Keratinocyte (primary cell): ENCODE results near the gene A4GNT. TPM values are rescaled to one million over a fixed set of nuclear protein-coding genes. Genes with fewer than 3 reads are reported as not detected.

Experiments
- DNase-seq: peaks from one replicate; pipeline ENCODE4 v3.0.0-alpha.2; 2011; ENCODE audit warnings: low read depth, missing footprints, low spot score
- FAIRE-seq: peaks from 2 replicates; lab custom pipeline; 2011; peaks lifted over from hg19 to GRCh38; lab: Jason Lieb, UNC
- H2AFZ ChIP-seq: 2 replicates; pipeline ENCODE4 v1.6.0; 2012; ENCODE audit warnings: low read length, control low read depth, inconsistent platforms; ENCODE audit not compliant: control insufficient read depth
- H3K27ac ChIP-seq: 2 replicates; pipeline ENCODE4 v1.5.1; 2011; ENCODE audit warnings: low read length; ENCODE audit not compliant: control insufficient read depth, insufficient read depth
- H3K27me3 ChIP-seq: 3 replicates; pipeline ENCODE4 v1.6.0; 2011; ENCODE audit warnings: low read length; ENCODE audit not compliant: control insufficient read depth, insufficient read depth; ENCODE audit errors: extremely low read depth
- H3K36me3 ChIP-seq, 2 experiments: 2 replicates in 1 of 2; 3 replicates in 1 of 2; pipeline ENCODE4 v1.5.1; 2011; ENCODE audit warnings: low read length in 2 of 2, mild to moderate bottlenecking in 1 of 2; ENCODE audit not compliant: control insufficient read depth in 2 of 2, insufficient read depth in 2 of 2; ENCODE audit errors: extremely low read depth in 1 of 2
- H3K4me1 ChIP-seq: 3 replicates; pipeline ENCODE4 v1.5.1; 2011; ENCODE audit warnings: low read length; ENCODE audit not compliant: control insufficient read depth, insufficient read depth; ENCODE audit errors: extremely low read depth
- H3K4me2 ChIP-seq: 3 replicates; pipeline ENCODE4 v1.6.0; 2011; ENCODE audit warnings: low read depth, low read length; ENCODE audit not compliant: control insufficient read depth, insufficient read depth; ENCODE audit errors: extremely low read depth
- H3K4me3 ChIP-seq, 3 experiments: fragments of 200-600 bp in 1 of 3; sonication (generic) in 1 of 3; 2 replicates in 2 of 3; 3 replicates in 1 of 3; pipeline ENCODE4 v1.5.1; 2011 to 2016; ENCODE audit warnings: low read length in 3 of 3, mild to moderate bottlenecking in 3 of 3, control low read depth in 2 of 3, inconsistent platforms in 1 of 3, low read depth in 1 of 3, mixed read lengths in 1 of 3, mixed run types in 1 of 3, moderate library complexity in 1 of 3; ENCODE audit not compliant: control insufficient read depth in 2 of 3, insufficient read depth in 2 of 3; ENCODE audit errors: extremely low read depth in 1 of 3
- H3K79me2 ChIP-seq: 2 replicates; pipeline ENCODE4 v1.6.0; 2012; ENCODE audit warnings: low read length; ENCODE audit not compliant: control insufficient read depth, insufficient read depth
- H3K9ac ChIP-seq: 3 replicates; pipeline ENCODE4 v1.6.0; 2011; ENCODE audit warnings: low read length; ENCODE audit not compliant: control insufficient read depth, insufficient read depth; ENCODE audit errors: extremely low read depth
- H3K9me1 ChIP-seq: 3 replicates; pipeline ENCODE4 v1.6.0; 2011; ENCODE audit warnings: low read length; ENCODE audit not compliant: control insufficient read depth, insufficient read depth; ENCODE audit errors: extremely low read depth
- H3K9me3 ChIP-seq: 2 replicates; pipeline ENCODE4 v1.5.1; 2012; ENCODE audit warnings: low read depth, low read length; ENCODE audit not compliant: control insufficient read depth
- H4K20me1 ChIP-seq: 3 replicates; pipeline ENCODE4 v1.6.0; 2011; ENCODE audit warnings: low read length; ENCODE audit not compliant: control insufficient read depth, insufficient read depth; ENCODE audit errors: extremely low read depth
- CTCF ChIP-seq, 3 experiments: IDR thresholded peaks in 1 of 3; conservative IDR thresholded peaks in 1 of 3; optimal IDR thresholded peaks in 1 of 3; 2 replicates in 2 of 3; 3 replicates in 1 of 3; pipeline versions ENCODE3 to v1.5.1; 2011; ENCODE audit warnings: low read length in 3 of 3, mild to moderate bottlenecking in 3 of 3, moderate library complexity in 2 of 3, control low read depth in 1 of 3, inconsistent platforms in 1 of 3; ENCODE audit not compliant: insufficient read depth in 2 of 3; ENCODE audit errors: extremely low read depth in 1 of 3
- EZH2 ChIP-seq: IDR thresholded peaks from one replicate; pipeline ENCODE4 v1.6.1; 2012; ENCODE audit warnings: inconsistent platforms, mild to moderate bottlenecking, low read length, moderate library complexity
- dilution Hi-C: fragments of 300-500 bp; cut with MboI; formaldehyde crosslinking; loops from one replicate; pipeline ENCODE4 v1.7.0; 2020; ENCODE audit warnings: low sequenced_read_pairs; ENCODE audit not compliant: extremely low pct_ligation_motif_present
- polyA plus RNA-seq, 5 experiments: library from polyadenylated mRNA; depleted of rRNA in 3 of 5; stranded (reverse) in 3 of 5; stranded (forward) in 1 of 5; unstranded in 1 of 5; fragments of >200 nt; gene quantifications; 1 replicate in 1 of 5; 2 replicates in 3 of 5; 3 replicates in 1 of 5; pipeline versions ENCODE4 v1.2.1 to v1.2.3, GENCODE V29; 2011 to 2012; ENCODE audit warnings: missing spikeins in 2 of 5, low read depth in 1 of 5, low replicate concordance in 1 of 5

A4GNT gene
- polyA plus RNA-seq, 1 donor (not counting 4 experiments of a cell fraction or from before 2014, with no cell fraction given), result not detected

DNA sequence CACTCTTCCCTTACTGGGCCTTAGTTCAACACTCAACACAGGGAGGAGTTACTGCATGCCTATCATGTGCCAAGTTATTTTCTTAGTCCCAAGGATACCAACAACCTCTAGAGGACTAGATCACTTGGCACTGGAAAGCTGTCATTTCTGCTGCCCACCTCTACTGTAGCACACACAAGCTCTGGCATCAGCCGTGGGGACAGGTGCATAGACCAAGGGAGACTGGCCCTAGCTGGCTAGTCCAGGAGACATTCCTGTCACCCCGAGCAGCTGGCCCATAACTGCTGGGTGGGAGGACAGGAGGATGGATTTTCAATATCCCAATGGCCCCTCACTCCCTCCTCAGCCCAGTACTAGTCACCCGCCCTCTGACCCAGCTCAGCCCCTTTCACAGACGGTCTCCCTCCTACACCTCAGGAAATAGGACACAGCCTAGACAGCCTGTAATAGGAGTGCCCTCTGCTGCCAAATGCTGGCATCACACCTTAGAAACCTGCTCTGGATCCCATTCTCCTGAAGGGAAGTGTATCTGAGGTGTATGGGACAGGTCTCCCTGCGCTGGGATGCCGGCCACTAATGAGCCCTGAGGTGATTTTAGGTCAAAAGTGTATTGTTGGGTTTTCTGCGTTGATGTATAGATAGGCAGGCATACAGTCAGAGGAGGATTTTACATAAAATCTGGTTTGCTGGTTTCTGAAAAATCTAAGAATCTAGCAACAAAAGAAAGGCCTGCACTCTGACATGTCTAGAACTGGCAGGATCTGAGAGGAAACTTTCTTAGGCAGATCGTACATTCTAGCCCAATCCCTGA lies 13.4 kb downstream of the A4GNT start:
- Histone ChIP-seq H3K27ac (no peak overlapping the region), H3K79me2 (peaks cover 4% of the 10 kb centered on the region), H3K4me3 (no peak overlapping the region), H3K4me2 (no peak overlapping the region), H3K4me1 (peaks cover 9% of the 10 kb centered on the region), H3K9me3 (no peaks in the 10 kb centered on the region), H3K27me3 (no peaks in the 10 kb centered on the region), H4K20me1 (no peaks in the 10 kb centered on the region), H3K9me1 (no peaks in the 10 kb centered on the region), H2AFZ (no peak overlapping the region), H3K9ac (no peak overlapping the region), H3K36me3 (no peaks in the 10 kb centered on the region)
- peak; percentile 89 to 98 (median 96) for TF ChIP-seq CTCF (optimal IDR thresholded peaks at IDR 0.05 in 1 of 3, IDR thresholded peaks at IDR 0.05 in 1 of 3, conservative IDR thresholded peaks at IDR 0.05 in 1 of 3; ENCODE audit: extremely low read depth in 1 of 3, insufficient read depth in 2 of 3, low read length in 3 of 3)
- TF ChIP-seq EZH2, result no peak
- FAIRE-seq (peak; percentile 76), DNase-seq (no peak)
- dilution Hi-C loops, result no loop called here

GRCh38 chr3:138114988-138115971 lies 16.9 kb downstream of the A4GNT start, which contains the start of gene DZIP1L:
Gene DZIP1L (minus strand): TSS chr3:138115608. CDS start chr3:138103971, 11,637 bp downstream.
- Histone ChIP-seq H3K9me3 (no peaks in the 10 kb centered on the region), H3K4me1 (peaks cover 29% of the 10 kb centered on the region), H3K9ac (peak within 1 kb of the TSS; percentile 87), H3K27ac (peak within 1 kb of the TSS; percentile 85), H3K4me3 (peak within 1 kb of the TSS; percentile 50 to 80 (median 71)), H4K20me1 (no peaks in the 10 kb centered on the region), H3K27me3 (no peaks in the 10 kb centered on the region), H3K36me3 (no peaks in the 10 kb centered on the region), H3K9me1 (no peaks in the 10 kb centered on the region), H3K79me2 (peaks cover 6% of the 10 kb centered on the region), H3K4me2 (peak within 1 kb of the TSS; percentile 98), H2AFZ (peak within 1 kb of the TSS; percentile 95)
- DNase-seq (no peak), FAIRE-seq (no peak)
- dilution Hi-C loops, result no loop called here
- TF ChIP-seq CTCF (optimal IDR thresholded peaks at IDR 0.05 in 1 of 3, IDR thresholded peaks at IDR 0.05 in 1 of 3, conservative IDR thresholded peaks at IDR 0.05 in 1 of 3; ENCODE audit: extremely low read depth in 1 of 3, insufficient read depth in 2 of 3, low read length in 3 of 3) (peak in 2 of 3 experiments; percentile 17 to 63), EZH2 (no peak)
